HL-60 (cell line): ENCODE measurements around the gene DTNA.
A peak's percentile ranks its signal among the peaks of the same experiment; 100 is the strongest.

Source experiments
- DNase-seq, 2 experiments: peaks; one replicate each; pipeline ENCODE4 v3.0.0-alpha.2; 2010 to 2020; ENCODE audit warnings: low read depth in 1 of 2, low spot score in 1 of 2
- H3K27ac ChIP-seq: fragments of 250-450 bp; sonication (Bioruptor Pico); replicated peaks from 2 replicates; pipeline ENCODE4 v1.5.1; 2020; ENCODE audit warnings: mild to moderate bottlenecking, moderate library complexity
- H3K27me3 ChIP-seq: fragments of 250-450 bp; sonication (Bioruptor Pico); 2 replicates; pipeline ENCODE4 v1.5.1; 2021; ENCODE audit warnings: mild to moderate bottlenecking, moderate library complexity; ENCODE audit not compliant: insufficient read depth, poor library complexity, severe bottlenecking
- H3K4me3 ChIP-seq: replicated peaks from 2 replicates; pipeline ENCODE4 v1.5.1; 2011; ENCODE audit warnings: mild to moderate bottlenecking, control low read depth, low read length; ENCODE audit not compliant: insufficient read depth
- CTCF ChIP-seq: IDR thresholded peaks from one replicate; pipeline ENCODE4 v1.5.1; 2011; ENCODE audit warnings: low read length, control low read depth, inconsistent platforms; ENCODE audit not compliant: insufficient read depth
- GABPA ChIP-seq: IDR thresholded peaks from 2 replicates; pipeline ENCODE4 v1.6.1; 2012; ENCODE audit warnings: low read depth
- POLR2AphosphoS5 ChIP-seq: IDR thresholded peaks from 2 replicates; pipeline ENCODE4 v1.6.1; 2012; ENCODE audit warnings: low read depth
- SPI1 ChIP-seq: IDR thresholded peaks from 2 replicates; pipeline ENCODE4 v1.6.1; 2012; ENCODE audit warnings: low read depth, mild to moderate bottlenecking, borderline replicate concordance
- long read RNA-seq: library from polyadenylated mRNA; unstranded; transcript quantifications from one replicate; pipeline ENCODE4 v2.0.0, GENCODE V29; 2020
- TF ChIP-seq, protein P1 (sequence below): IDR thresholded peaks from 2 replicates; pipeline ENCODE4 v1.6.1; 2012; ENCODE audit warnings: low read depth; ENCODE audit not compliant: insufficient replicate concordance

DTNA gene
- long read RNA-seq, partial matches to known transcripts = 0 of 1 reads
- long read RNA-seq, other reads (novel, unspliced or antisense) = 1 of 1 reads

DNA sequence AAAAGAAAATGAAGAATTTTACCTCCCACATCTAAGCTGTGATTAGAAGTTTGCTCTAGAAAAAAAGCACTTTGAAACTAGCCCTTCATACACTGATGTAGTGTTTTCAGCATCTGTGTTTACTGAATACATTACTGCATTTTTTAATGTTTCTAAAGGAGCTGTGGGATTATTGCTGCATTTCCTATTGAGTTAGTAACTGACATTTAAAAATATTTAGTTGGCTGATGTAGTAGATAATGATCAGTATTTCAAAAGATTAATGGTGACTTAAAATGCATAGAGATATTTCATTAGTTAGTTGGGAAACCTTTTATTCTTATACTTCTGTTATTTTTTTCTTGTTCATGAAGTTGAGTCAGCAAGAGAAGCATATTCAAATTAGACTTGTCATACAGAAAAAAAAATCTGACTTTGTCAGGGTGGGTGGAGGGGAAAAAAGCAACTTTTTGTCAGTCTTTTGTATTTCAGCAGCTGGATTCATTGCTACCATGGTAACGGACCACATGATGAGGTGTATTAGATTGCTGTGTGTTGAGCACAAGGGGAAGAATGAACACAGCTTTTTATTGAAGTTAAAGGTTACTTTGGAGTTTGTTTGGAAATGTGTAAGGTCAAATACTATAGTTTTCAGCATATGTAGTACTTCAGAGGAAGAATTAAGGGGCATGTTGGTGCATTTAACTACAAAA lies at the start of gene DTNA:
DTNA (plus strand) TSS at position 549 of the 692 bp plus-strand sequence. CDS start 45,679 bp downstream, outside the sequence.
- DNase-seq = peak in 1 of 2 experiments; percentile 29
- H3K27me3 ChIP-seq = no peaks in the 10 kb centered on the region
- TF ChIP-seq CTCF (no peak), GABPA (no peak), POLR2AphosphoS5 (no peak), SPI1 (no peak)
- TF ChIP-seq, protein P1, sequence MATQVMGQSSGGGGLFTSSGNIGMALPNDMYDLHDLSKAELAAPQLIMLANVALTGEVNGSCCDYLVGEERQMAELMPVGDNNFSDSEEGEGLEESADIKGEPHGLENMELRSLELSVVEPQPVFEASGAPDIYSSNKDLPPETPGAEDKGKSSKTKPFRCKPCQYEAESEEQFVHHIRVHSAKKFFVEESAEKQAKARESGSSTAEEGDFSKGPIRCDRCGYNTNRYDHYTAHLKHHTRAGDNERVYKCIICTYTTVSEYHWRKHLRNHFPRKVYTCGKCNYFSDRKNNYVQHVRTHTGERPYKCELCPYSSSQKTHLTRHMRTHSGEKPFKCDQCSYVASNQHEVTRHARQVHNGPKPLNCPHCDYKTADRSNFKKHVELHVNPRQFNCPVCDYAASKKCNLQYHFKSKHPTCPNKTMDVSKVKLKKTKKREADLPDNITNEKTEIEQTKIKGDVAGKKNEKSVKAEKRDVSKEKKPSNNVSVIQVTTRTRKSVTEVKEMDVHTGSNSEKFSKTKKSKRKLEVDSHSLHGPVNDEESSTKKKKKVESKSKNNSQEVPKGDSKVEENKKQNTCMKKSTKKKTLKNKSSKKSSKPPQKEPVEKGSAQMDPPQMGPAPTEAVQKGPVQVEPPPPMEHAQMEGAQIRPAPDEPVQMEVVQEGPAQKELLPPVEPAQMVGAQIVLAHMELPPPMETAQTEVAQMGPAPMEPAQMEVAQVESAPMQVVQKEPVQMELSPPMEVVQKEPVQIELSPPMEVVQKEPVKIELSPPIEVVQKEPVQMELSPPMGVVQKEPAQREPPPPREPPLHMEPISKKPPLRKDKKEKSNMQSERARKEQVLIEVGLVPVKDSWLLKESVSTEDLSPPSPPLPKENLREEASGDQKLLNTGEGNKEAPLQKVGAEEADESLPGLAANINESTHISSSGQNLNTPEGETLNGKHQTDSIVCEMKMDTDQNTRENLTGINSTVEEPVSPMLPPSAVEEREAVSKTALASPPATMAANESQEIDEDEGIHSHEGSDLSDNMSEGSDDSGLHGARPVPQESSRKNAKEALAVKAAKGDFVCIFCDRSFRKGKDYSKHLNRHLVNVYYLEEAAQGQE = no peak
- H3K27ac ChIP-seq = no peak within 1 kb of the TSS
- H3K4me3 ChIP-seq = no peak within 1 kb of the TSS

- TF ChIP-seq GABPA = no peak
- TF ChIP-seq, protein P1 = no peak
- no peak for TF ChIP-seq CTCF
- peaks cover 8% of the 10 kb centered on the region for H3K27me3 ChIP-seq
- H3K27ac ChIP-seq = no peak overlapping the region
- H3K4me3 ChIP-seq = no peak overlapping the region
- no peak for DNase-seq
Observed at GRCh38 chr18:34660572-34660971, 49.5 kb upstream of the DTNA start.

GRCh38 chr18:34661464-34662087 lies 48.5 kb upstream of the DTNA start:
- Histone ChIP-seq H3K27me3 (peaks cover 8% of the 10 kb centered on the region), H3K27ac (no peak overlapping the region), H3K4me3 (no peak overlapping the region)
- TF ChIP-seq CTCF (peak; percentile 95), GABPA (no peak), SPI1 (no peak), POLR2AphosphoS5 (no peak)
- peak in 1 of 2 experiments; percentile 30 for DNase-seq
